Keratinocyte (primary cell): ENCODE results near the gene CEP85L. TPM values are rescaled to one million over a fixed set of nuclear protein-coding genes. Genes with fewer than 3 reads are reported as not detected.

Experiments
- DNase-seq: peaks from one replicate; pipeline ENCODE4 v3.0.0-alpha.2; 2011; ENCODE audit warnings: low read depth, missing footprints, low spot score
- FAIRE-seq: peaks from 2 replicates; lab custom pipeline; 2011; peaks lifted over from hg19 to GRCh38; lab: Jason Lieb, UNC
- H2AFZ ChIP-seq: 2 replicates; pipeline ENCODE4 v1.6.0; 2012; ENCODE audit warnings: low read length, control low read depth, inconsistent platforms; ENCODE audit not compliant: control insufficient read depth
- H3K27ac ChIP-seq: 2 replicates; pipeline ENCODE4 v1.5.1; 2011; ENCODE audit warnings: low read length; ENCODE audit not compliant: control insufficient read depth, insufficient read depth
- H3K27me3 ChIP-seq: 3 replicates; pipeline ENCODE4 v1.6.0; 2011; ENCODE audit warnings: low read length; ENCODE audit not compliant: control insufficient read depth, insufficient read depth; ENCODE audit errors: extremely low read depth
- H3K36me3 ChIP-seq, 2 experiments: 2 replicates in 1 of 2; 3 replicates in 1 of 2; pipeline ENCODE4 v1.5.1; 2011; ENCODE audit warnings: low read length in 2 of 2, mild to moderate bottlenecking in 1 of 2; ENCODE audit not compliant: control insufficient read depth in 2 of 2, insufficient read depth in 2 of 2; ENCODE audit errors: extremely low read depth in 1 of 2
- H3K4me1 ChIP-seq: 3 replicates; pipeline ENCODE4 v1.5.1; 2011; ENCODE audit warnings: low read length; ENCODE audit not compliant: control insufficient read depth, insufficient read depth; ENCODE audit errors: extremely low read depth
- H3K4me2 ChIP-seq: 3 replicates; pipeline ENCODE4 v1.6.0; 2011; ENCODE audit warnings: low read depth, low read length; ENCODE audit not compliant: control insufficient read depth, insufficient read depth; ENCODE audit errors: extremely low read depth
- H3K4me3 ChIP-seq, 3 experiments: fragments of 200-600 bp in 1 of 3; sonication (generic) in 1 of 3; 2 replicates in 2 of 3; 3 replicates in 1 of 3; pipeline ENCODE4 v1.5.1; 2011 to 2016; ENCODE audit warnings: low read length in 3 of 3, mild to moderate bottlenecking in 3 of 3, control low read depth in 2 of 3, inconsistent platforms in 1 of 3, low read depth in 1 of 3, mixed read lengths in 1 of 3, mixed run types in 1 of 3, moderate library complexity in 1 of 3; ENCODE audit not compliant: control insufficient read depth in 2 of 3, insufficient read depth in 2 of 3; ENCODE audit errors: extremely low read depth in 1 of 3
- H3K79me2 ChIP-seq: 2 replicates; pipeline ENCODE4 v1.6.0; 2012; ENCODE audit warnings: low read length; ENCODE audit not compliant: control insufficient read depth, insufficient read depth
- H3K9ac ChIP-seq: 3 replicates; pipeline ENCODE4 v1.6.0; 2011; ENCODE audit warnings: low read length; ENCODE audit not compliant: control insufficient read depth, insufficient read depth; ENCODE audit errors: extremely low read depth
- H3K9me1 ChIP-seq: 3 replicates; pipeline ENCODE4 v1.6.0; 2011; ENCODE audit warnings: low read length; ENCODE audit not compliant: control insufficient read depth, insufficient read depth; ENCODE audit errors: extremely low read depth
- H3K9me3 ChIP-seq: 2 replicates; pipeline ENCODE4 v1.5.1; 2012; ENCODE audit warnings: low read depth, low read length; ENCODE audit not compliant: control insufficient read depth
- H4K20me1 ChIP-seq: 3 replicates; pipeline ENCODE4 v1.6.0; 2011; ENCODE audit warnings: low read length; ENCODE audit not compliant: control insufficient read depth, insufficient read depth; ENCODE audit errors: extremely low read depth
- CTCF ChIP-seq, 3 experiments: IDR thresholded peaks in 1 of 3; conservative IDR thresholded peaks in 1 of 3; optimal IDR thresholded peaks in 1 of 3; 2 replicates in 2 of 3; 3 replicates in 1 of 3; pipeline versions ENCODE3 to v1.5.1; 2011; ENCODE audit warnings: low read length in 3 of 3, mild to moderate bottlenecking in 3 of 3, moderate library complexity in 2 of 3, control low read depth in 1 of 3, inconsistent platforms in 1 of 3; ENCODE audit not compliant: insufficient read depth in 2 of 3; ENCODE audit errors: extremely low read depth in 1 of 3
- EZH2 ChIP-seq: IDR thresholded peaks from one replicate; pipeline ENCODE4 v1.6.1; 2012; ENCODE audit warnings: inconsistent platforms, mild to moderate bottlenecking, low read length, moderate library complexity
- dilution Hi-C: fragments of 300-500 bp; cut with MboI; formaldehyde crosslinking; loops from one replicate; pipeline ENCODE4 v1.7.0; 2020; ENCODE audit warnings: low sequenced_read_pairs; ENCODE audit not compliant: extremely low pct_ligation_motif_present
- polyA plus RNA-seq, 5 experiments: library from polyadenylated mRNA; depleted of rRNA in 3 of 5; stranded (reverse) in 3 of 5; stranded (forward) in 1 of 5; unstranded in 1 of 5; fragments of >200 nt; gene quantifications; 1 replicate in 1 of 5; 2 replicates in 3 of 5; 3 replicates in 1 of 5; pipeline versions ENCODE4 v1.2.1 to v1.2.3, GENCODE V29; 2011 to 2012; ENCODE audit warnings: missing spikeins in 2 of 5, low read depth in 1 of 5, low replicate concordance in 1 of 5

CEP85L gene
- polyA plus RNA-seq, 1 donor (not counting 4 experiments of a cell fraction or from before 2014, with no cell fraction given), result 3.5 TPM

GRCh38 chr6:118677193-118677592 is 25.8 kb upstream of the CEP85L start:
- Histone ChIP-seq H3K79me2 (no peaks in the 10 kb centered on the region), H3K4me2 (no peak overlapping the region), H3K9me3 (no peaks in the 10 kb centered on the region), H3K27me3 (no peaks in the 10 kb centered on the region), H4K20me1 (no peaks in the 10 kb centered on the region), H3K36me3 (no peaks in the 10 kb centered on the region), H3K27ac (no peak overlapping the region), H3K9ac (no peak overlapping the region), H3K9me1 (no peaks in the 10 kb centered on the region), H2AFZ (no peak overlapping the region), H3K4me1 (peaks cover 4% of the 10 kb centered on the region), H3K4me3 (no peak overlapping the region)
- FAIRE-seq (no peak), DNase-seq (no peak)
- dilution Hi-C loops, result no loop called here
- no peak for TF ChIP-seq CTCF (optimal IDR thresholded peaks at IDR 0.05 in 1 of 3, IDR thresholded peaks at IDR 0.05 in 1 of 3, conservative IDR thresholded peaks at IDR 0.05 in 1 of 3; ENCODE audit: extremely low read depth in 1 of 3, insufficient read depth in 2 of 3, low read length in 3 of 3)
- no peak for TF ChIP-seq EZH2

GRCh38 chr6:118675225-118675624 is 23.8 kb upstream of the CEP85L start:
- Histone ChIP-seq H3K36me3 (no peaks in the 10 kb centered on the region), H3K27ac (no peak overlapping the region), H3K4me2 (no peak overlapping the region), H4K20me1 (no peaks in the 10 kb centered on the region), H3K79me2 (no peaks in the 10 kb centered on the region), H3K27me3 (no peaks in the 10 kb centered on the region), H3K9me1 (no peaks in the 10 kb centered on the region), H3K9ac (no peak overlapping the region), H3K4me3 (no peak overlapping the region), H3K4me1 (peaks cover 4% of the 10 kb centered on the region), H2AFZ (no peak overlapping the region), H3K9me3 (no peaks in the 10 kb centered on the region)
- FAIRE-seq (no peak), DNase-seq (no peak)
- dilution Hi-C loops, result no loop called here
- TF ChIP-seq CTCF (optimal IDR thresholded peaks at IDR 0.05 in 1 of 3, IDR thresholded peaks at IDR 0.05 in 1 of 3, conservative IDR thresholded peaks at IDR 0.05 in 1 of 3; ENCODE audit: extremely low read depth in 1 of 3, insufficient read depth in 2 of 3, low read length in 3 of 3), result no peak
- TF ChIP-seq EZH2, result no peak
